ENCODE results near the gene INPP5A.

INPP5A gene

GRCh38 chr10:132745511-132745910, 207.9 kb downstream of the INPP5A start:
- DNase-seq (ENCODE audit: low spot score): no peak

GRCh38 chr10:132745971-132746370, 208.4 kb downstream of the INPP5A start:
- DNase-seq (ENCODE audit: low spot score): no peak

- no peak for DNase-seq (ENCODE audit: low spot score)
Measured at GRCh38 chr10:132746386-132746785, 208.8 kb downstream of the INPP5A start.

- DNase-seq (ENCODE audit: low spot score): peak; percentile 34
Measured at GRCh38 chr10:132746801-132747625, 209.4 kb downstream of the INPP5A start.

- DNase-seq (ENCODE audit: low spot score): no peak
Measured at GRCh38 chr10:132748135-132748534, 210.5 kb downstream of the INPP5A start.

GRCh38 chr10:132748545-132749370, 211.2 kb downstream of the INPP5A start:
- DNase-seq (ENCODE audit: low spot score): no peak

GRCh38 chr10:132749371-132749795, 211.8 kb downstream of the INPP5A start:
- DNase-seq (ENCODE audit: low spot score): no peak

GRCh38 chr10:132750936-132751335, 213.3 kb downstream of the INPP5A start:
- no peak for DNase-seq (ENCODE audit: low spot score)

GRCh38 chr10:132752378-132752777, 214.8 kb downstream of the INPP5A start:
- no peak for DNase-seq (ENCODE audit: low spot score)

GRCh38 chr10:132752961-132753360, 215.4 kb downstream of the INPP5A start:
- no peak for DNase-seq (ENCODE audit: low spot score)

GRCh38 chr10:132753596-132753995, 216.0 kb downstream of the INPP5A start:
- no peak for DNase-seq (ENCODE audit: low spot score)

GRCh38 chr10:132754071-132754470, 216.5 kb downstream of the INPP5A start:
- DNase-seq (ENCODE audit: low spot score): no peak

- no peak for DNase-seq (ENCODE audit: low spot score)
Measured at GRCh38 chr10:132755166-132755711, 217.7 kb downstream of the INPP5A start.

- DNase-seq (ENCODE audit: low spot score): no peak
Measured at GRCh38 chr10:132756591-132756990, 219.0 kb downstream of the INPP5A start.

GRCh38 chr10:132757171-132757570, 219.6 kb downstream of the INPP5A start:
- DNase-seq (ENCODE audit: low spot score): no peak

- DNase-seq (ENCODE audit: low spot score): no peak
Measured at GRCh38 chr10:132758865-132759264, 221.3 kb downstream of the INPP5A start.

GRCh38 chr10:132761395-132762060, 223.9 kb downstream of the INPP5A start:
- no peak for DNase-seq (ENCODE audit: low spot score)

- DNase-seq (ENCODE audit: low spot score): no peak
Measured at GRCh38 chr10:132762267-132762666, 224.7 kb downstream of the INPP5A start.

GRCh38 chr10:132763545-132763944, 226.0 kb downstream of the INPP5A start:
- no peak for DNase-seq (ENCODE audit: low spot score)

- DNase-seq (ENCODE audit: low spot score): no peak
Measured at GRCh38 chr10:132764108-132764507, 226.5 kb downstream of the INPP5A start.

- DNase-seq (ENCODE audit: low spot score): peak; percentile 62
Measured at GRCh38 chr10:132765435-132765834, 227.8 kb downstream of the INPP5A start.

GRCh38 chr10:132766291-132766690, 228.7 kb downstream of the INPP5A start:
- DNase-seq (ENCODE audit: low spot score): no peak

Data from pons (tissue), 1 donor.